ENCODE results near the gene KMT2C. TPM values are rescaled to one million over a fixed set of nuclear protein-coding genes. Genes with fewer than 3 reads are reported as not detected.
A peak's percentile ranks its signal among the peaks of the same experiment; 100 is the strongest.

The KMT2C gene
- total RNA-seq, 1 donor from 2014 or later = 21.1 TPM

DNA sequence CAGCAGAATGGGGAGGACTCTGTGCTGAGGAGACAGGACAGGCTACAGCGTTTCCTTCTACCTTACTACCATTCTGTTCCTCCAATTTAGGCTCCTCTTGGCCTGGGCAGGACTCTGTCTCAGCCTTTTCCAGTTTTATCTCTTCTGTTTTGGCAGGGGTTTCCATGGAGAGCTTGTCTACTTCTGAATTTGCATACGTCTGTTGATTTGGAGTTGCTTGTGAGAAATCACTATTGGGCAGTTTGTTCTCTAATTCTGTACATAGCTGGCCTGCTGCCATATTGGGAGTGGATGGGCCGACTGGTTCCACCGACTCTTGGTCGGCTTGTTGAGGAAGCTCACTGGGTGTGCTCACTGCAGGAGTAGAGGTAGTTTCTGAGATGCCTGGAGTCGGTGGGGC is 273.5 kb downstream of the KMT2C start:
- TF ChIP-seq, protein P1, sequence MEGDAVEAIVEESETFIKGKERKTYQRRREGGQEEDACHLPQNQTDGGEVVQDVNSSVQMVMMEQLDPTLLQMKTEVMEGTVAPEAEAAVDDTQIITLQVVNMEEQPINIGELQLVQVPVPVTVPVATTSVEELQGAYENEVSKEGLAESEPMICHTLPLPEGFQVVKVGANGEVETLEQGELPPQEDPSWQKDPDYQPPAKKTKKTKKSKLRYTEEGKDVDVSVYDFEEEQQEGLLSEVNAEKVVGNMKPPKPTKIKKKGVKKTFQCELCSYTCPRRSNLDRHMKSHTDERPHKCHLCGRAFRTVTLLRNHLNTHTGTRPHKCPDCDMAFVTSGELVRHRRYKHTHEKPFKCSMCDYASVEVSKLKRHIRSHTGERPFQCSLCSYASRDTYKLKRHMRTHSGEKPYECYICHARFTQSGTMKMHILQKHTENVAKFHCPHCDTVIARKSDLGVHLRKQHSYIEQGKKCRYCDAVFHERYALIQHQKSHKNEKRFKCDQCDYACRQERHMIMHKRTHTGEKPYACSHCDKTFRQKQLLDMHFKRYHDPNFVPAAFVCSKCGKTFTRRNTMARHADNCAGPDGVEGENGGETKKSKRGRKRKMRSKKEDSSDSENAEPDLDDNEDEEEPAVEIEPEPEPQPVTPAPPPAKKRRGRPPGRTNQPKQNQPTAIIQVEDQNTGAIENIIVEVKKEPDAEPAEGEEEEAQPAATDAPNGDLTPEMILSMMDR (IDR thresholded peaks at IDR 0.05; ENCODE audit: insufficient read depth, low read length, severe bottlenecking) = no peak
- Histone ChIP-seq H3K4me3 (ENCODE audit: low read depth, low read length) (no peak overlapping the region), H3K27me3 (ENCODE audit: control insufficient read depth, insufficient read depth, low read length) (no peaks in the 10 kb centered on the region), H3K36me3 (ENCODE audit: control insufficient read depth, insufficient read depth, low read length) (peaks cover 19% of the 10 kb centered on the region)
- FAIRE-seq = no peak
- no peak for DNase-seq (ENCODE audit: low read depth)

DNA sequence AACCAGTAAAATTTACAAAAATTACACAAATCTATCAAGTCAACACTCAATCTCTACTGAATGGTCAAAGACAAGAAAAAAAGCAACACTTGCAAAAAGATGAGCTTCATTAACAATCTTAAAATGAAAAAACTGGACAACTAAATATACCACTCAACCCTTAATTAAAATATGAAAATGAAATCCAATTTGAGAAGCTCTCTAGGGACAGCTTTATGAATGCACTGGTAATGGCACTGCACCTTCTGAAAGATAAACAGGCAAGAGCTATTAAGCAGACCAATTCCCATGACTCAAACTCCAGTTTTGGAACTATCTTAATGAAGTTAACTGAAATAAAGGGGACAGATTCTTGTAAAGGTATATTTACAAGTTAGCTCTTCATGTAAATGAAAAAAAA is 274.6 kb downstream of the KMT2C start:
- no peaks in the 10 kb centered on the region for H3K27me3 ChIP-seq (ENCODE audit: control insufficient read depth, insufficient read depth, low read length)
- no peak for DNase-seq (ENCODE audit: low read depth)
- TF ChIP-seq, protein P1 (IDR thresholded peaks at IDR 0.05; ENCODE audit: insufficient read depth, low read length, severe bottlenecking) = no peak
- no peak for FAIRE-seq
- H3K36me3 ChIP-seq (ENCODE audit: control insufficient read depth, insufficient read depth, low read length) = peaks cover 17% of the 10 kb centered on the region
- H3K4me3 ChIP-seq (ENCODE audit: low read depth, low read length) = no peak overlapping the region

DNA sequence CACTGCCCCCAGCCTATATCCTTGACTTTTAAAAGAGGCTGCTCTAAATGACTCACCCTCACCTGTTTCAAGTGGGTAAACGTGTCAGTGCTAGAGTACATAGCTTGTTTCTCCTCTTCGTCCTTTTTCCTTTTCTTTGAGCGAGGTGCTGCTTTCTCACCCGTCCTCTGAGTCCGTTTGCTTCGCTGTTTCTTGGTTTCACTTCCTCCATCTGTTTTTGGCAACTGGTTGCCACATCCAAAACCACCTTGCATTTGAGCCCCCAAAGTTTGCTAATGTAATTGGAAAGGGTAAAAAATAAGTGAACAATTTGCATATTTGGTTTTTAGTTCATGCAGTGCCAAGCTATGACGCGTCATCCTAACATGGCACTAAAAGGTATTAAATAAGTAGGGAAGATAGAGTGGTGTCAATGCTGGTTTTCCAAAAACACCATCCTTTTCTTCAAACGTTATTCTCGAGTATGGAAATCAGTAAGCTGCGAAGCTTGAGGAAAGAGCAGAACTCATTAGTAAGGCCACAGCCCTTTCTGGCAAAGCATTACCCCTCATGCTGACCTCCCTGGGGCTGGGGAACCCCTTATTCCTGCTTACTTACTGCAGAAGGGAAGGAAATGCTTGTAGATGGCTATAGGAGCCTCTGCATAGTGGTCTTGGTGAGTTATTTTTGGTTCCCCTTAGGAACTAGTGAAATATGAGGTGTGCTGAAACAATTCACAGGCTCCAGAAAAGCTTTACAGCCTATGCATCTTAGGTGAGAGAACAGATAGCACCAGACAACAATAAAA is 276.8 kb downstream of the KMT2C start:
- Histone ChIP-seq H3K36me3 (ENCODE audit: control insufficient read depth, insufficient read depth, low read length) (peaks cover 26% of the 10 kb centered on the region), H3K4me3 (ENCODE audit: low read depth, low read length) (no peak overlapping the region), H3K27me3 (ENCODE audit: control insufficient read depth, insufficient read depth, low read length) (no peaks in the 10 kb centered on the region)
- FAIRE-seq = no peak
- DNase-seq (ENCODE audit: low read depth) = peak; percentile 28
- TF ChIP-seq, protein P1 (IDR thresholded peaks at IDR 0.05; ENCODE audit: insufficient read depth, low read length, severe bottlenecking) = no peak

DNA sequence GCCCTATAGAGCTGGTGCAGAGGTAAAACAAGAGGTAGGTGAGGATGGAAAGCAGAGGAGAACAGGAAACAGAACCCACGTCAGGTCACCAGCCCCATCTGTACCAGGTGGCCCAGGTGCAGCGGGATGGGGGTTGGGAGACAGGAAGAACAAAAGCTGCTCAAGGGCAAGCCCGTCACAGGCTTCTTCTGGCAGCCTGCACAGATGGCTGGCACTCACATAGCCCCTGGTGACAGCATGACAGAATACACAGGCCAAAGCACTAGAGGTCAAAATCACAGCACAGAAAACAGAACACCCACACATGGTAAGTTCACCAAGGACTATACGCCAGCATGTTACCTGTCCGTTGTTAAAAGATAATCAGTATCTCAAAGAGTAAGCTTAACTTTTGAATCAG is 283.5 kb downstream of the KMT2C start:
- peaks cover 36% of the 10 kb centered on the region for H3K36me3 ChIP-seq (ENCODE audit: control insufficient read depth, insufficient read depth, low read length)
- FAIRE-seq (no peak), DNase-seq (ENCODE audit: low read depth) (no peak)

DNA sequence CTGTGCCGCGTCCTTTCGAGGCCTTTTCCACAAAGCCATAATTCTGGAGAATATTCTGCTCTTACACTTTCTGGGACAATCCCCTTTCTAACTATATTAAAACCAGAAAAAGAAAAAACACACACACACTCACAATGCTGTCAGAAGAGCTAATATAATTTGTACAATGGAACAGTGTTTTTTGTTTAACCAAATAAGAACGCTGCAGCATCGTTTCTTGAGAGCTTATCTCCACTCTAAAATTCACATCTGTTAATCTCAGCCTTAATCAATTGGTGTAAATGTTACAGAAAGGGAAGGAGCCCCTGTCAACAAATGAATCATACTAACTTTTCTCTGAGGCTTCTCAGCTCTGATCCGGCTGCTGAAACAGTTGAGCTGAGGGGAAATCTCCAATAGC is 286.4 kb downstream of the KMT2C start:
- H3K4me3 ChIP-seq (ENCODE audit: low read depth, low read length) = no peak overlapping the region
- H3K36me3 ChIP-seq (ENCODE audit: control insufficient read depth, insufficient read depth, low read length) = peaks cover 32% of the 10 kb centered on the region
- DNase-seq (ENCODE audit: low read depth) = no peak
- no peak for FAIRE-seq
- no peaks in the 10 kb centered on the region for H3K27me3 ChIP-seq (ENCODE audit: control insufficient read depth, insufficient read depth, low read length)
- TF ChIP-seq, protein P1 (IDR thresholded peaks at IDR 0.05; ENCODE audit: insufficient read depth, low read length, severe bottlenecking) = no peak

More for the DNA sequence above, 283.5 kb downstream of the KMT2C start:
- H3K27me3 ChIP-seq (ENCODE audit: control insufficient read depth, insufficient read depth, low read length) = no peaks in the 10 kb centered on the region
- TF ChIP-seq, protein P1 (IDR thresholded peaks at IDR 0.05; ENCODE audit: insufficient read depth, low read length, severe bottlenecking) = no peak
- no peak overlapping the region for H3K4me3 ChIP-seq (ENCODE audit: low read depth, low read length)

DNA sequence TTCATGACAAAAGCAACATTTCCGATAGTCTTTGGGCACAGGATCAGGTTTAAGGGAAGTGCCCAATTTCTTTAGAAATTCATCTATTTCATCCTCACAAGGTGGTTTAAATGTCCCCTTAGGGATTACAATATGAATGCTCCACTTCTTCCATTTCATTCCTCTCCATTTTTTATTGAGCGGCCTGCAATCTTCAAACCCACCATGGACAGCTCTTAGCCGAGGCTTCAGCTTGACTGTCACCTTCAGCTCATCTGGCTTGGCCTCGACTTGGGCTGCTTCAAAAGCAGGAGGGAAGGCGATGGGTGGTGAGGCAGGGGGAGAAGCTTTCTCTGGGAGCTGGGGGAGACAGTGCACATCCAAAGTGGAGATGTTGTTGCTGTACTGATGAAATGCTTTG is 287.1 kb downstream of the KMT2C start:
- TF ChIP-seq, protein P1 (IDR thresholded peaks at IDR 0.05; ENCODE audit: insufficient read depth, low read length, severe bottlenecking) = no peak
- H3K4me3 ChIP-seq (ENCODE audit: low read depth, low read length) = no peak overlapping the region
- FAIRE-seq (no peak), DNase-seq (ENCODE audit: low read depth) (no peak)
- H3K27me3 ChIP-seq (ENCODE audit: control insufficient read depth, insufficient read depth, low read length) = no peaks in the 10 kb centered on the region
- peaks cover 29% of the 10 kb centered on the region for H3K36me3 ChIP-seq (ENCODE audit: control insufficient read depth, insufficient read depth, low read length)
